NOMO-1 treated with dmso at 0.1 percent for 144 hours (cell line): ENCODE results near the gene TM9SF2.

ENCODE experiments used
- DNase-seq: peaks from one replicate; lab custom pipeline; 2025; ENCODE audit not compliant: unreplicated experiment; lab: John Stamatoyannopoulos, UW

TM9SF2 gene

GRCh38 chr13:99575376-99576120 is 74.3 kb downstream of the TM9SF2 start:
- no peak for DNase-seq

GRCh38 chr13:99577934-99578917 is 77.0 kb downstream of the TM9SF2 start:
- DNase-seq: no peak

- DNase-seq: no peak
Observed at GRCh38 chr13:99580500-99581268, 79.4 kb downstream of the TM9SF2 start.

- DNase-seq: no peak
Observed at GRCh38 chr13:99582511-99582910, 81.2 kb downstream of the TM9SF2 start.

- no peak for DNase-seq
Observed at GRCh38 chr13:99585609-99586008, 84.3 kb downstream of the TM9SF2 start.

- no peak for DNase-seq
Observed at GRCh38 chr13:99587021-99587420, 85.7 kb downstream of the TM9SF2 start.

- no peak for DNase-seq
Observed at GRCh38 chr13:99587893-99588606, 86.8 kb downstream of the TM9SF2 start.

GRCh38 chr13:99589575-99589974 is 88.3 kb downstream of the TM9SF2 start:
- DNase-seq: no peak

- DNase-seq: no peak
Observed at GRCh38 chr13:99590519-99591011, 89.3 kb downstream of the TM9SF2 start.

GRCh38 chr13:99596180-99596579 is 94.9 kb downstream of the TM9SF2 start:
- no peak for DNase-seq

- no peak for DNase-seq
Observed at GRCh38 chr13:99600318-99600717, 99.0 kb downstream of the TM9SF2 start.

- DNase-seq: no peak
Observed at GRCh38 chr13:99601535-99601934, 100.3 kb downstream of the TM9SF2 start.

- no peak for DNase-seq
Observed at GRCh38 chr13:99604636-99605035, 103.4 kb downstream of the TM9SF2 start.

- no peak for DNase-seq
Observed at GRCh38 chr13:99605420-99606323, 104.4 kb downstream of the TM9SF2 start.

- DNase-seq: peak; percentile 79
Observed at GRCh38 chr13:99606324-99607066, 105.2 kb downstream of the TM9SF2 start, which contains the start of gene CLYBL. Gene CLYBL, plus strand, starts transcription at chr13:99606690.

GRCh38 chr13:99608345-99608744 is 107.1 kb downstream of the TM9SF2 start:
- DNase-seq: no peak

GRCh38 chr13:99610702-99611289 is 109.5 kb downstream of the TM9SF2 start:
- no peak for DNase-seq
